GM18519 (cell line): ENCODE results near the gene PSMD3.

ENCODE experiments used
- ATAC-seq: cut with Tn5 transposase; IDR thresholded peaks from one replicate; pipeline ENCODE4 v1.9.1; 2021; ENCODE audit warnings: mild to moderate bottlenecking, moderate library complexity; ENCODE audit not compliant: unreplicated experiment, low FRiP score

PSMD3 gene

GRCh38 chr17:40041196-40041595 is 60.6 kb downstream of the PSMD3 start:
- ATAC-seq: no peak
